GM06990 (cell line): ENCODE measurements around the gene HORMAD2.

Experiments used
- DNase-seq: peaks from one replicate; pipeline ENCODE4 v3.0.0-alpha.2; 2011; ENCODE audit not compliant: insufficient read length; ENCODE audit errors: extremely low read depth
- H3K27me3 ChIP-seq: replicated peaks from 2 replicates; pipeline ENCODE4 v1.6.0; 2011; ENCODE audit warnings: low read length; ENCODE audit not compliant: control insufficient read depth, insufficient read depth
- H3K36me3 ChIP-seq: 2 replicates; pipeline ENCODE4 v1.5.1; 2011; ENCODE audit warnings: low read length; ENCODE audit not compliant: control insufficient read depth, insufficient read depth
- H3K4me3 ChIP-seq: replicated peaks from 2 replicates; pipeline ENCODE4 v1.5.1; 2011; ENCODE audit warnings: low read depth, mild to moderate bottlenecking, control low read depth, low read length
- TF ChIP-seq, protein P1 (sequence below): IDR thresholded peaks from 2 replicates; pipeline ENCODE4 v1.5.1; 2011; ENCODE audit warnings: low read length, control low read depth, mild to moderate bottlenecking, inconsistent platforms; ENCODE audit not compliant: insufficient read depth, poor library complexity, severe bottlenecking

HORMAD2 gene

DNA sequence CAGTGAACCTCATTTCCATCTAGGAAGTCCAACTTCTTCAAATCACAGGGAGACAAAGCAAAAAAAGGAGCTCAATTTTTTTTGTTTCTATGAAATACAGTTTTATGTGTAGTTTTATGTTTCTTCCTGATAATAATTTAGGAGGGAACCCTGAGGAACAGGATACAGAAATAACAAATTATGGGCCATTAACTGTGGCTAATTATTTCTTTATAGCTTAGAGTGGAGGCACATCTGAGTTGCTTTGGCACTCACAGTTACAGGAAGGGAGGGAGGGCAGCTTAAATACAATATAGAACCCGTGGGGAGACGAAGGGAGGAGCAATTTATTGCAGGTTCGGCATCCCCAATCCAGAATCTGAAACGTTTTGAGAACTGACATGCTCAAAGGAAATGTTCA lies 37.1 kb upstream of the HORMAD2 start:
- DNase-seq = no peak
- H3K4me3 ChIP-seq = no peak overlapping the region
- TF ChIP-seq, protein P1, sequence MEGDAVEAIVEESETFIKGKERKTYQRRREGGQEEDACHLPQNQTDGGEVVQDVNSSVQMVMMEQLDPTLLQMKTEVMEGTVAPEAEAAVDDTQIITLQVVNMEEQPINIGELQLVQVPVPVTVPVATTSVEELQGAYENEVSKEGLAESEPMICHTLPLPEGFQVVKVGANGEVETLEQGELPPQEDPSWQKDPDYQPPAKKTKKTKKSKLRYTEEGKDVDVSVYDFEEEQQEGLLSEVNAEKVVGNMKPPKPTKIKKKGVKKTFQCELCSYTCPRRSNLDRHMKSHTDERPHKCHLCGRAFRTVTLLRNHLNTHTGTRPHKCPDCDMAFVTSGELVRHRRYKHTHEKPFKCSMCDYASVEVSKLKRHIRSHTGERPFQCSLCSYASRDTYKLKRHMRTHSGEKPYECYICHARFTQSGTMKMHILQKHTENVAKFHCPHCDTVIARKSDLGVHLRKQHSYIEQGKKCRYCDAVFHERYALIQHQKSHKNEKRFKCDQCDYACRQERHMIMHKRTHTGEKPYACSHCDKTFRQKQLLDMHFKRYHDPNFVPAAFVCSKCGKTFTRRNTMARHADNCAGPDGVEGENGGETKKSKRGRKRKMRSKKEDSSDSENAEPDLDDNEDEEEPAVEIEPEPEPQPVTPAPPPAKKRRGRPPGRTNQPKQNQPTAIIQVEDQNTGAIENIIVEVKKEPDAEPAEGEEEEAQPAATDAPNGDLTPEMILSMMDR = no peak
- H3K27me3 ChIP-seq = no peaks in the 10 kb centered on the region
- no peaks in the 10 kb centered on the region for H3K36me3 ChIP-seq

DNA sequence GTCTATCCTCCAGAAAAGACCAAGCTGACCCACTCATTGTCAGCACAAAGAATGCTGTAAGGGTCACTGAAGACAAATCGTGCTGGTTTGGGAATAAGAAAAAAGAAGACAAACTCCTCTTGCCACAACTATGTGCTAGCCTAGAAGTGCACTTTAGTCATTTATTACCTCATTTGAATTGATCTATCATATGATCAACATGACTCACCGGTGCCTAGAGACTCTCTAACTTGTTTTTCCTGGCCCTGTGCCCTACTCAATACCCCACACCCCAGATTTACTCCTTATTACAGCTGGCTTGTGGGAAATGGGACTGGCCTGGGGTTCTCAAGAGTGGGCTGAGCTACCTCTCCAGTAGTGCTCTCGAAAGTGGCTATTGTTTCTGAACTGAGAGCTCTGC lies 35.9 kb upstream of the HORMAD2 start:
- H3K4me3 ChIP-seq = no peak overlapping the region
- TF ChIP-seq, protein P1 = no peak
- no peaks in the 10 kb centered on the region for H3K27me3 ChIP-seq
- H3K36me3 ChIP-seq = no peaks in the 10 kb centered on the region
- DNase-seq = no peak

DNA sequence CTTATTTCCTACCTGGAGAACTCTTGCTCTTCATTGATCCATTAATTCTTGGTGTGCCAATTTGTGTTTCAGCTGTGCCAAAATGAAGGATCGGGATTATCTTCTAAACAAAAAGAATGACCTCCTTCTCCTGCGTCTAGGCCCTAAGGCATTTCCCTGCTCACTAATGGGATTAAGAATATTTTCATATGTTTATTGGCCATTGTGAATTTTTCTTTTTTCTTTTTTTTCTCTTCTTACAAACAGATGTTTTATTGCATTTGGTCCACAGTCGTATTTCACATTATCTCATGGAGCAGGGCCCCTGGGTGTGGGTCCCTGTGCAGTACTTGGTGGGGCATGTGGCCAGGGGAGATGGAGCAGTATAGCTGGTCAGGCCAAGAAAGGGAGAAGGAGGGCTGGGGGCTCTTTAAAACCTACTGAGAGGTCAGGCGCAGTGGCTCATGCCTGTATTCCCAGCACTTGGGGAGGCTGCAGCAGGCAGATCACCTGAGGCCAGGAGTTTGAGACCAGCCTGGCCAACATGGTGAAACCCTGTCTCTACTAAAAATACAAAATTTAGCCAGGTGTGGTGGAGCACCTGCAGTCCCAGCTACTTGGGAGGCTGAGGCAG lies 35.3 kb upstream of the HORMAD2 start:
- Histone ChIP-seq H3K27me3 (no peaks in the 10 kb centered on the region), H3K36me3 (no peaks in the 10 kb centered on the region), H3K4me3 (no peak overlapping the region)
- DNase-seq = no peak
- TF ChIP-seq, protein P1 = no peak

DNA sequence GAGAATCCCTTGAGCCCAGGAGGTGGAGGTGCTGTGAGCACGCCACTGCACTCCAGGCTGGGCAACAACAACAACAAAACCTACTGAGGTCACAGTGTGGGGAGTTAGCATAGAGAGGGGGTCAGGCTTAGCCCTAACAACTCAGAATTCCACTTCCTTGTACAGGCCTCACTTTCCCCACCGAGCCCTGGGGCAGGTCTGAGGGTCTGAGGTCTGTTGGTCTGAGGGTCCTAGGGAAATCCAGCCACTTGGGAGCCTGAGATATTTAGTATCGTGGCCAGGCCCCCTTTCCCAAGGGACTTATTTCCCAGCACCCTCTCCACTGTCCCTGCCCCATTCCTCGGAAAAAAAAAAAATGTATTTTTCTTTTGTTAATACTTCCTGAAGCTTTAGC lies 34.8 kb upstream of the HORMAD2 start:
- DNase-seq = no peak
- TF ChIP-seq, protein P1 = no peak
- H3K27me3 ChIP-seq = no peaks in the 10 kb centered on the region
- no peaks in the 10 kb centered on the region for H3K36me3 ChIP-seq
- H3K4me3 ChIP-seq = no peak overlapping the region

DNA sequence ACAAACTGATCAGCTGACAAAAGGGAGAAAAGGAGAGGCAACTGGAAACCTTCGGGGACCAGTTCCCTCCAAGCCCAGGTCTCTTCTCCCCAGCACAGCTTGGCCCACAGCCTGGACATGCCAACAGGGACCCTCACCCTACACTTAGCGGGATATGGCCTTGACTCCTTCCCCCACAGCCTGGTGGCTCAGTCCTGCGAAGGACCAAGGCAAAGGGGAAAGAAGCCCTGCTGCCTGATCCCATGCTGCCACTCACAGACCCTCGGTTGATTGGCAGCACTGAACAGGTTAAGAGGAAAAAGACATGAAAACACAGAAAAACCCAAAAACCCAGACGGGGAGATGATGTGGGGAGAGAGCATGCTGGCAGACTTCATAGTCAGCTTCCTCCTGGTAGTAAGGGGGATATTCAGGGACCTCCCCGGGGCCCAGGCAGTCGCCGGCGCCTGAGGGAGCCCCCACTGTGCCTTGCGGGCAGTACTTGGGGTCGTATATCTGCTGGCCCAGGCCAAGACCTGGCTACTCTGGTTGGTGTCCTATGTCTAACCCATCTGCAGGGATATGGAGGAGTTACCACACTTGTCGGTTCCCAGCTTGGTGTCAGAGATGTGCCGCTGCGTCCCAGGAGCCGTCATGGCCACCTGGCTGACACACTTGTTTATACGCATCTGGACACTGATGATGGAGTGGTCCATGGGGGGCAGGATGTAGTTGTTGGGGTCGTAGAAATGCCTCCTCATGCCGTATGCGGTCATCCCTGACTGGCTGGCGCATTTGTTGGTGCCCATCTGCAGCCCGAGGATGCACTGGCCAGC lies 34.2 kb upstream of the HORMAD2 start:
- Histone ChIP-seq H3K36me3 (no peaks in the 10 kb centered on the region), H3K4me3 (no peak overlapping the region), H3K27me3 (no peaks in the 10 kb centered on the region)
- DNase-seq = no peak
- TF ChIP-seq, protein P1 = no peak
